GM12878 (cell line): ENCODE measurements around the gene MMP12. TPM values are rescaled to one million over a fixed set of nuclear protein-coding genes. Genes with fewer than 3 reads are reported as not detected.

Experiments used
- ATAC-seq: fragments of 200-7000 bp; cut with Tn5 transposase; 3 replicates; pipeline ENCODE4 v1.9.1; 2020; ENCODE audit warnings: mild to moderate bottlenecking, moderate library complexity
- BruUV-seq: library from RNA; stranded (reverse); fragments of 400-500 nt; replicated peaks from 2 replicates; lab custom pipeline; 2021; lab: Mats Ljungman, UMichigan
- CTCF ChIA-PET: fragments of 300-600 bp; sonication (Branson Sonifier 250); formaldehyde crosslinking; extraction: SDS; loops from one replicate; lab custom pipeline; 2021; ENCODE audit warnings: inconsistent platforms; lab: Yijun Ruan, JAX
- POLR2A ChIA-PET: fragments of 350-600 bp; formaldehyde crosslinking; extraction: SDS; loops from one replicate; lab custom pipeline; 2021; ENCODE audit warnings: inconsistent platforms; lab: Charles Lee
- RAD21 ChIA-PET: fragments of 300-600 bp; sonication (Branson Sonifier 250); formaldehyde crosslinking; loops from one replicate; lab custom pipeline; 2023; ENCODE audit warnings: antibody characterized with exemption; ENCODE audit not compliant: unreplicated experiment; lab: Charles Lee
- SMC1A ChIA-PET: fragments of 300-600 bp; sonication (Branson Sonifier 250); formaldehyde crosslinking; loops from one replicate; lab custom pipeline; 2023; ENCODE audit not compliant: unreplicated experiment, uncharacterized antibody; lab: Charles Lee
- DNase-seq: peaks from one replicate; pipeline ENCODE4 v3.0.0-alpha.2; 2011; ENCODE audit warnings: low read depth, low spot score
- FAIRE-seq: peaks from 3 replicates; lab custom pipeline; 2011; peaks lifted over from hg19 to GRCh38; lab: Jason Lieb, UNC
- H2AFZ ChIP-seq: 2 replicates; pipeline ENCODE4 v1.6.0; 2011; ENCODE audit warnings: low read depth, low read length, control low read depth; ENCODE audit not compliant: control insufficient read depth
- H3K27ac ChIP-seq: 2 replicates; pipeline ENCODE4 v1.5.1; 2011; ENCODE audit warnings: control low read depth; ENCODE audit not compliant: control insufficient read depth, insufficient read depth
- H3K27me3 ChIP-seq, 2 experiments: replicated peaks in 1 of 2; 2 replicates each; pipeline versions ENCODE4 v1.6.0 to v1.6.1; 2011; ENCODE audit warnings: low read length in 1 of 2; ENCODE audit not compliant: control insufficient read depth in 2 of 2, insufficient read depth in 2 of 2
- H3K36me3 ChIP-seq, 2 experiments: 2 replicates each; pipeline ENCODE4 v1.5.1; 2011; ENCODE audit warnings: low read length in 1 of 2; ENCODE audit not compliant: control insufficient read depth in 2 of 2, insufficient read depth in 2 of 2
- H3K4me1 ChIP-seq: 2 replicates; pipeline ENCODE4 v1.6.1; 2011; ENCODE audit warnings: mild to moderate bottlenecking, low read length, moderate library complexity, mixed read lengths; ENCODE audit not compliant: control insufficient read depth, insufficient read depth
- H3K4me2 ChIP-seq: 2 replicates; pipeline ENCODE4 v1.6.0; 2011; ENCODE audit warnings: control low read depth; ENCODE audit not compliant: control insufficient read depth, insufficient read depth
- H3K4me3 ChIP-seq: fragments of 200-600 bp; sonication (generic); 2 replicates; pipeline ENCODE4 v1.5.1; 2016
- H3K79me2 ChIP-seq: 2 replicates; pipeline ENCODE4 v1.6.0; 2011; ENCODE audit warnings: low read length; ENCODE audit not compliant: control insufficient read depth, insufficient read depth
- H3K9ac ChIP-seq: 2 replicates; pipeline ENCODE4 v1.8.0; 2011; ENCODE audit warnings: low read length, control low read depth, mixed read lengths; ENCODE audit not compliant: control insufficient read depth, insufficient read depth
- H3K9me3 ChIP-seq: replicated peaks from 3 replicates; pipeline ENCODE4 v1.5.1; 2011; ENCODE audit warnings: mild to moderate bottlenecking, low read length; ENCODE audit not compliant: control insufficient read depth, insufficient read depth
- H4K20me1 ChIP-seq: 2 replicates; pipeline ENCODE4 v1.6.0; 2011; ENCODE audit not compliant: control insufficient read depth, insufficient read depth
- BCL11A ChIP-seq: IDR thresholded peaks from 2 replicates; pipeline ENCODE4 v1.6.1; 2011; ENCODE audit warnings: low read depth, low read length
- BRCA1 ChIP-seq: IDR thresholded peaks from 2 replicates; pipeline ENCODE4 v1.6.1; 2011; ENCODE audit warnings: low read depth, low read length, improper control_type of control experiment
- CREM ChIP-seq: IDR thresholded peaks from 2 replicates; pipeline ENCODE4 v1.6.1; 2014; ENCODE audit warnings: antibody characterized with exemption, low read depth
- EED ChIP-seq: sonication (generic); IDR thresholded peaks from 2 replicates; pipeline ENCODE4 v1.6.1; 2016; ENCODE audit warnings: antibody characterized with exemption, low read depth
- EP300 ChIP-seq, 2 experiments: fragments of 150-350 bp in 1 of 2; IDR thresholded peaks; 2 replicates each; pipeline ENCODE4 v1.6.1; 2011 to 2012; ENCODE audit warnings: low read depth in 2 of 2, low read length in 2 of 2, borderline replicate concordance in 1 of 2, improper control_type of control experiment in 1 of 2, inconsistent platforms in 1 of 2; ENCODE audit not compliant: control insufficient read depth in 1 of 2
- ETV6 ChIP-seq, 2 experiments: fragments of 450-650 bp in 1 of 2; IDR thresholded peaks in 1 of 2; conservative IDR thresholded peaks in 1 of 2; 2 replicates each; pipeline ENCODE4 v1.6.1; 2014; ENCODE audit warnings: antibody characterized with exemption in 1 of 2, borderline replicate concordance in 1 of 2, low read depth in 1 of 2, mild to moderate bottlenecking in 1 of 2, moderate library complexity in 1 of 2
- GABPA ChIP-seq: IDR thresholded peaks from 2 replicates; pipeline ENCODE4 v1.6.1; 2014; ENCODE audit warnings: antibody characterized with exemption, low read depth, mild to moderate bottlenecking, inconsistent platforms
- IKZF1 ChIP-seq: fragments of 450-650 bp; conservative IDR thresholded peaks from 2 replicates; pipeline ENCODE4 v1.6.1; 2017; ENCODE audit warnings: antibody characterized with exemption, mild to moderate bottlenecking
- IKZF2 ChIP-seq, 2 experiments: fragments of 450-650 bp; IDR thresholded peaks; 2 replicates each; pipeline ENCODE4 v1.6.1; 2017; ENCODE audit warnings: mild to moderate bottlenecking in 2 of 2, moderate library complexity in 2 of 2
- IRF4 ChIP-seq: IDR thresholded peaks from 2 replicates; pipeline ENCODE4 v1.6.1; 2011; ENCODE audit warnings: low read depth, low read length
- JUNB ChIP-seq: IDR thresholded peaks from 2 replicates; pipeline ENCODE4 v1.6.1; 2016; ENCODE audit warnings: antibody characterized with exemption, mild to moderate bottlenecking
- MEF2B ChIP-seq: fragments of 450-650 bp; IDR thresholded peaks from 2 replicates; pipeline ENCODE4 v1.6.1; 2018; ENCODE audit warnings: mild to moderate bottlenecking, moderate library complexity; ENCODE audit not compliant: partially characterized antibody, poor library complexity, severe bottlenecking
- MTA2 ChIP-seq: fragments of 450-650 bp; IDR thresholded peaks from 2 replicates; pipeline ENCODE4 v1.6.1; 2016; ENCODE audit warnings: low read depth, mild to moderate bottlenecking, moderate library complexity
- NBN ChIP-seq: fragments of 450-650 bp; IDR thresholded peaks from 2 replicates; pipeline ENCODE4 v1.6.1; 2016
- NFIC ChIP-seq: IDR thresholded peaks from 2 replicates; pipeline ENCODE4 v1.6.1; 2012; ENCODE audit warnings: low read depth, mild to moderate bottlenecking, inconsistent platforms, low read length, moderate library complexity
- NFYA ChIP-seq: IDR thresholded peaks from 2 replicates; pipeline ENCODE4 v1.6.1; 2011; ENCODE audit warnings: low read depth, mild to moderate bottlenecking, low read length, improper control_type of control experiment, borderline replicate concordance
- RELB ChIP-seq: fragments of 450-650 bp; IDR thresholded peaks from 2 replicates; pipeline ENCODE4 v1.6.1; 2017; ENCODE audit warnings: low read depth, mild to moderate bottlenecking, moderate library complexity
- TCF7 ChIP-seq: IDR thresholded peaks from 2 replicates; pipeline ENCODE4 v1.6.1; 2014; ENCODE audit warnings: antibody characterized with exemption, borderline replicate concordance
- ZNF384 ChIP-seq: IDR thresholded peaks from 2 replicates; pipeline ENCODE4 v1.6.1; 2012; ENCODE audit warnings: low read depth, mild to moderate bottlenecking, low read length, improper control_type of control experiment, borderline replicate concordance
- ZNF622 ChIP-seq: fragments of 450-650 bp; IDR thresholded peaks from 2 replicates; pipeline ENCODE4 v1.6.1; 2017; ENCODE audit warnings: mild to moderate bottlenecking, inconsistent platforms
- WGBS: methylation state at CpG from one replicate; pipeline ENCODE4 v1.1.6; 2016; ENCODE audit warnings: low lambda C conversion rate; ENCODE audit not compliant: insufficient replicate concordance, insufficient coverage; ENCODE audit errors: missing lambda C conversion rate; 5-methylcytosine and 5-hydroxymethylcytosine counted together
- in situ Hi-C: fragments of 300-500 bp; cut with MboI; formaldehyde crosslinking; loops from 9 replicates; pipeline ENCODE4 v1.14.3; 2018; ENCODE audit warnings: mixed read lengths
- intact Hi-C: fragments of 100-400 bp; cut with micrococcal nuclease; formaldehyde crosslinking; loops from one replicate; pipeline ENCODE4 v1.14.2; 2022; ENCODE audit not compliant: unreplicated experiment
- polyA plus RNA-seq, 11 experiments: library from polyadenylated mRNA; depleted of rRNA in 4 of 11; unstranded in 6 of 11; stranded (reverse) in 5 of 11; fragments of >200 nt; fragmentation: Nextera tagmentation in 4 of 11; fragmentation: Illumina TruSeq in 1 of 11; extraction: Ambion mirVana in 4 of 11; extraction: Trizol in 1 of 11; gene quantifications; 1 replicate in 1 of 11; 2 replicates in 10 of 11; pipeline versions ENCODE4 v1.2.1 to v1.2.3, GENCODE V29; 2011 to 2016; ENCODE audit warnings: inconsistent platforms in 2 of 11, missing spikeins in 2 of 11, low read depth in 1 of 11
- total RNA-seq, 4 experiments: library from RNA; depleted of rRNA in 3 of 4; stranded (reverse); fragments of >200 nt in 3 of 4; fragmentation: Illumina TruSeq in 1 of 4; extraction: Trizol in 1 of 4; gene quantifications; 2 replicates each; pipeline versions ENCODE4 v1.2.1 to v1.2.3, GENCODE V29; 2013 to 2021
- TF ChIP-seq, protein P1 (sequence below): fragments of 450-650 bp; IDR thresholded peaks from 2 replicates; pipeline ENCODE4 v1.6.1; 2016; ENCODE audit warnings: mild to moderate bottlenecking

MMP12 gene
- total and polyA plus RNA-seq, 10 of the 15 experiments (the other 5 are each of a cell fraction or from before 2014, with no cell fraction given): 0.14 TPM; not detected in 9

GRCh38 chr11:102882389-102883024, 7.7 kb upstream of the MMP12 start:
- Histone ChIP-seq H3K4me2 (no peak overlapping the region), H3K79me2 (no peaks in the 10 kb centered on the region), H3K9me3 (no peaks in the 10 kb centered on the region), H4K20me1 (no peaks in the 10 kb centered on the region), H3K4me3 (no peak overlapping the region), H3K27ac (peak overlapping the region; percentile 64), H3K4me1 (peaks cover 3% of the 10 kb centered on the region; the same call in 1 of the 2 replicates), H2AFZ (no peak overlapping the region), H3K36me3 (no peaks in the 10 kb centered on the region), H3K27me3 (no peaks in the 10 kb centered on the region), H3K9ac (no peak overlapping the region)
- SMC1A ChIA-PET: interaction anchor here (0.6 to 1.1 kb wide), 5 partner anchors 8 to 270 kb away, joined by 3 to 7 read pairs (median 3); no protein-coding TSS in a partner anchor
- intact Hi-C loops (no loop called here), in situ Hi-C loops (no loop called here)
- DNase-seq (peak; percentile 64), FAIRE-seq (peak; percentile 27), ATAC-seq (peak; percentile 92)
- CTCF ChIA-PET: interaction anchor here (0.7 kb wide), 1 partner anchor 58 kb away, joined by 4 read pairs; no protein-coding TSS in a partner anchor
- BruUV-seq: no TSS peak
- RAD21 ChIA-PET: interaction anchor here (0.8 to 1.1 kb wide), 4 partner anchors 32 to 149 kb away, joined by 3 to 5 read pairs (median 4); no protein-coding TSS in a partner anchor
- WGBS: 38% methylated on average over 4 of the region's 4 CpGs
- POLR2A ChIA-PET: interaction anchor here (0.8 kb wide), 1 partner anchor 38 kb away, joined by 4 read pairs; no protein-coding TSS in a partner anchor
- TF ChIP-seq TCF7 (0 out of 2 replicates have a peak, but pooled peaks have one; percentile 21), JUNB (peak; percentile 85), BRCA1 (no peak), RELB (peak; percentile 40), BCL11A (0 out of 2 replicates have a peak, but pooled peaks have one; percentile 43), ZNF384 (no peak), NBN (peak; percentile 67), ZNF622 (no peak), IKZF1 (peak; percentile 88), GABPA (0 out of 2 replicates have a peak, but pooled peaks have one; percentile 27), NFIC (peak; percentile 76; the same call in 1 of the 2 replicates), IKZF2 (IDR thresholded peaks at IDR 0.05) (peak; percentile 91 to 93), EP300 (IDR thresholded peaks at IDR 0.05; ENCODE audit: borderline replicate concordance in 1 of 2, control insufficient read depth in 1 of 2, low read depth in 2 of 2, low read length in 2 of 2) (peak in 1 of 2 experiments; percentile 35; a peak in 1 of 4 replicates), EED (peak; percentile 94), NFYA (no peak), MEF2B (peak; percentile 85), ETV6 (conservative IDR thresholded peaks at IDR 0.05 in 1 of 2, IDR thresholded peaks at IDR 0.05 in 1 of 2; ENCODE audit: borderline replicate concordance in 1 of 2, low read depth in 1 of 2) (peak in 1 of 2 experiments; percentile 58; a peak in 1 of 4 replicates), IRF4 (peak; percentile 42; the same call in 1 of the 2 replicates), CREM (peak; percentile 46; the same call in 1 of the 2 replicates), MTA2 (peak; percentile 19; the same call in 1 of the 2 replicates)
- TF ChIP-seq, protein P1, sequence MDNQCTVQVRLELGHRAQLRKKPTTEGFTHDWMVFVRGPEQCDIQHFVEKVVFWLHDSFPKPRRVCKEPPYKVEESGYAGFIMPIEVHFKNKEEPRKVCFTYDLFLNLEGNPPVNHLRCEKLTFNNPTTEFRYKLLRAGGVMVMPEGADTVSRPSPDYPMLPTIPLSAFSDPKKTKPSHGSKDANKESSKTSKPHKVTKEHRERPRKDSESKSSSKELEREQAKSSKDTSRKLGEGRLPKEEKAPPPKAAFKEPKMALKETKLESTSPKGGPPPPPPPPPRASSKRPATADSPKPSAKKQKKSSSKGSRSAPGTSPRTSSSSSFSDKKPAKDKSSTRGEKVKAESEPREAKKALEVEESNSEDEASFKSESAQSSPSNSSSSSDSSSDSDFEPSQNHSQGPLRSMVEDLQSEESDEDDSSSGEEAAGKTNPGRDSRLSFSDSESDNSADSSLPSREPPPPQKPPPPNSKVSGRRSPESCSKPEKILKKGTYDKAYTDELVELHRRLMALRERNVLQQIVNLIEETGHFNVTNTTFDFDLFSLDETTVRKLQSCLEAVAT: peak; percentile 46; the same call in 1 of the 2 replicates
